HG03060 (cell line): Measurements from ENCODE around the gene EPN3.

Source experiments
- ATAC-seq: cut with Tn5 transposase; IDR thresholded peaks from one replicate; pipeline ENCODE4 v1.9.1; 2021; ENCODE audit warnings: low read depth, moderate number of reproducible peaks; ENCODE audit not compliant: unreplicated experiment

Gene EPN3

DNA sequence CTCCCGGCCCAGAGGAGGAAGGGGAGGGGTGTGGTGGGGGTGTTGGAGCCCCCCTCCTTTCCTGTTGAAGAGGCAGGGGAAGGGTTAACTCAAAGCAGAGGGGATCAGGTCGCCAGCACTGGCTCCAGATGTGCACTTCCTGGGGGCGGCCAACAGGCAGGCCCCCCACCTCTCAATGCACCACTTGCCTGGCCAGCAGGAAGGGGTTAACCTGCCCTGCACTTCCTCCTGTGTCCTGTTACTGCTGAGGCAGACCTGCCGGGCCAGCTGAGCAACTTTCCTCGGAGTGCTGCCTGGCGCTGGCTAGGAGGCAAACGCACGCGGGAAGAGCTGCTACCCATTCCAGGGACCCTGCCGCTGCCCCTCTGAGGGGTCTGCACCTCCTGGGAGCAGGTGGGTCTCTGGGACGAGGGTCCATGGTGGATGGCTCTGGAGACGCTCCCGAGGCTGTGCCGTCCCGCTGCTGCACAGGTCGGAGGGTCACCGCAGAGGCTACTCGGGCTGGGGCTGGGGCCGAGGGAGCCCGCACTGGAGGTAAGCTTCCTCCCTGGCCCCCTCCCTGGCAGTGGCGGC is at the start of gene EPN3:
Gene EPN3, plus strand, starts transcription at position 284 of the 573 bp plus-strand sequence. CDS start 3,822 bp downstream, outside the sequence.
- ATAC-seq: no peak

GRCh38 chr17:50483266-50483665 is 49.3 kb upstream of the EPN3 start:
- no peak for ATAC-seq

DNA sequence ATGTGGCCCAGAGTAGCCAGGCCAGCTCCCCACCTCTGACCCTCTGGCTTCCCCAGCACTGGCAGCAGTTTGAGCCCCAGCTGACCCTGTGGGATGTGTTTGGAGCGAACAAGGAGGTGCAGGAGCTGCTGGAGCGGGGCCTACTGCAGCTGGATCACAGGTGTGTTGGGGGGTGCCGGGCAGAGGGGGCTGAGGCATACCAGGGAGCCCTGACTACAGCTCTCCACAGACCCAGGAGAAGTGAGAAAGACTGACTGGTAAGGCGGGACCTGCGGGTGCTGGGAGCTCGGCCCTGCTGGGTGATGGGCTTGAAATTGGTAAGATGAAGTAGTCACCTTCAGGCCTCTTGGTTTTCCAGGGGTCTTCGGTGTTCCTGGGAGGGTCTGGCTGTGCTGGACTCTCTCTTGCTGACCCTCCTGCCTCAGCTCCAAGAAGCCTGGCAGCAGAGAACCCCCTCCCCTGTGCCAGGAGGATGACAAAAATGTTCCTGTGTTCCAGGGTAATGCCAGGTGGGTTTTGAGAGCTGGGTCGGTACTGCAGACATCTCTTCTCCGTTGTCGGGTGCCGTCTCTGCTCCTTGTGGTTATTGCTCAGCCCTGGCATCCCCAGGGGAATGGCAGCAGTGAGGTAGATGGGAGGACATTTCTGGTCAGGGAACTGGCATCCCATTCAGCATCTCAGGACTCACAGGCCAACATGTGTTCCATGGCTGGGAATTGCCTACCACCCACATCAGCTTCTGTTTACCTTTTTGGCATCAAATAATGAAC is 48.0 kb upstream of the EPN3 start:
- ATAC-seq: no peak

- no peak for ATAC-seq
Observed at GRCh38 chr17:50487213-50488096, 45.1 kb upstream of the EPN3 start.

DNA sequence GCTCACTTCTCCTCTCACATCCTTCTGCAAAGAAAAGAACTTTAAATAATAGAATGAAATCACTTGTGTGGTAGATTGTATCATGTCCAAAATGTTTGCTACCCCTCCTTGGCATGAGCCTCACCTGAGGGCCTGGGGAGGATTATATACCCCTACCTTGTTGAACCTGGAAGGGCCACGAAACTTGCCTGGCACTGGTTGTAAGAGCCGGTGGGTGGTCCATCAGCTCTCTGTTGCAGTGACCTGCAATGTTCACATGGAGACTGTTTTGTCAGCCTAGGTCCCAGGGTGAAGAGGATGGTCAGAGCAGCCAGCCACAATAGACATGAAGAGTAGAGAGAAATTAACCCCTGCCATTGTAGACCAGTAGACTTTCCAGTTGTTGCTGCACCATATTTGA is 43.7 kb upstream of the EPN3 start:
- ATAC-seq: no peak

DNA sequence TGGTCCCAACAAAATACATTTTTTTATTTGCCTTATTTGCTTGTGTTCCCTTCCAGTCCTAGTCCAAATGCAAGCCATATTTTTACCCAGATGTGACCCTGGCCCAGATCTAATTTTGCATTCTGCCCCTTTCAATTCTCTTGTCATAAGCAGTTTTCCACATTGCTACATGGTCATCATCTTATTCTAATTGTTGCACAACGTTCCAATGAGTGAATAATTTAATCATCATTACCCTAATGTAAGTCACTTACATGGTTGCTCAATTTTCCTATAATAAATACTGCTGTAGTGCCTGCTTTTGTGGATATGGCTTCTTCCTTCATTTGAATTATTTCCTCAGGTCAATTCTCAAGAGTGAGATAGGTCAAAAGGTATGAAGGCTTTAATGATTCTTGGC is 41.0 kb upstream of the EPN3 start:
- no peak for ATAC-seq

- no peak for ATAC-seq
Observed at GRCh38 chr17:50492214-50492613, 40.3 kb upstream of the EPN3 start.

- ATAC-seq: no peak
Observed at GRCh38 chr17:50493744-50494143, 38.8 kb upstream of the EPN3 start.

GRCh38 chr17:50495217-50495823 is 37.2 kb upstream of the EPN3 start:
- no peak for ATAC-seq

- ATAC-seq: no peak
Observed at GRCh38 chr17:50495918-50496317, 36.6 kb upstream of the EPN3 start.

GRCh38 chr17:50498021-50498874 is 34.3 kb upstream of the EPN3 start:
- ATAC-seq: no peak

GRCh38 chr17:50499270-50499669 is 33.3 kb upstream of the EPN3 start:
- no peak for ATAC-seq

DNA sequence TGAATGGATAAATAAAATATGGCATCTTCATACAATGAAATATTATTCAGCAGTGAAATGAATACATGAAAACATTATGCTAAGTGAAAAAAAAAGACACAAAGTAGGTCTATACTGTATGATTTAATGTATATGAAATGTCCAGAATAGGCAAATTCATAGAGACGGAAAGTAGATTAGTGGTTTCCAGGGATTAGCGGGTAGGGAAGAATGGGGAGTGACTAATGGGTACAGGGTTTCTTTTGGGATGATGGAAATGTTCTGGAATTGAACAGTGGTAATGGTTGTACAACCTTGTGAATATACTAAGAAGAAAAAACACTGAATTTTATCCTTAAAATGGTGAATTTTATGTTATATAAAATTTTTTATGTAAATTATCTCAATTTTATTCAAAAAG is 32.8 kb upstream of the EPN3 start:
- no peak for ATAC-seq

- no peak for ATAC-seq
Observed at GRCh38 chr17:50501054-50501453, 31.5 kb upstream of the EPN3 start.

DNA sequence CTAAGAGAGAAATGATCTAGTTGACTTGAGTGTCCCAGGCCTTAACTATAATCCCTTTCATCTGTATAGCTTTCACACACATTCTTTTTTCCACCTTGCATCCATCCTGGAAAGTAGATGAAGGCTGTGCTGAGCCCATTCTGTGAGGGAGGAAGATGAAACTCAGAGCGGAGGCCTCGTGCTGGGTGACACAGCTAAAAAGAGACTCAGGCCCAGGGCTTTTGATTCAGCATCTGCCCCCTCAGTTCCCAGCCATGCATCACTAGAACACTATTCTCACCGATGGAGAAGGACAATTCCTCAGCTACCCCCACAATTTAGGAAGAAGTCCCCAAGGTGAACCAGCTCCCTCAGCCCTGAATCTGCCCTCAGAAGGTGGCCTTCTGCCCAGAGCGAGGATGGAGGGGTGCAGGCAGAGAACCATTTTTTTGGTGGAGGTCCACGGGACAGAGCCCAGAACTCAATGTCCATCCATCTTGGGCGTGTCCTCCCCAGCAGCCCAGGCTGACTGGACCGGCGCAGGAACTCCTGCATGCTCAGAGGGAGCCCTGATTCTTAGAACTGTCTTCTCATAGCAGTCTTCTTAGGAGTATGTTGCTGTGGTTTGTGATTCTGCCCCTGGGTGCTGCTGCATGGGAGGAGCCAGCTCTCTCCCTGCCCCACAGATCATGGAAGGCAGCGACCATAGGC is 30.1 kb upstream of the EPN3 start:
- ATAC-seq: no peak

- no peak for ATAC-seq
Observed at GRCh38 chr17:50505591-50506130, 26.9 kb upstream of the EPN3 start.

DNA sequence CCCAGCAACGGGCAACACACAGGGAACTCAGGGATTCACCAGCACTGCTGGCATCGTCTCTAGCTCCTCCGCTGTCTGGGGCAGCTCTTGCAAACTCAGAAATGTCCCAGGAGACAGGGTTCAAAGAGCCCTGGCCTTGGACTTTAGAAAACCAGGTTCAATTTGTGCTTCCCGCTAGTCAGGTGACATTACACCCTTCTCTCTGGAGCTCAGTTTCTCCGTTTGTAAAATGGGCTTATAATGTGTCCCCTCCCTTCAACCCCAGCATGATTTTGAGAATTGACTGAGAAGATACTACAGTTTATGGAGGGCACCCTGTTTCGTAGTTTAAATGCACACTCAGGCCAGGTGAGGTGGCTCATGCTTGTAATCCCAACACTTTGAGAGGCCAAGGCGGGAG is 26.2 kb upstream of the EPN3 start:
- no peak for ATAC-seq

- no peak for ATAC-seq
Observed at GRCh38 chr17:50507871-50508572, 24.5 kb upstream of the EPN3 start, which contains the start of gene MYCBPAP. Gene MYCBPAP, plus strand, starts transcription at chr17:50508439. Its CDS starts 236 bp downstream, at chr17:50508675.
